GM12891 (cell line): ENCODE measurements around the gene RNF208.

Experiments used
- DNase-seq: peaks from one replicate; pipeline ENCODE4 v3.0.0; 2011; ENCODE audit warnings: low spot score; ENCODE audit not compliant: insufficient read length
- FAIRE-seq: peaks from 2 replicates; lab custom pipeline; 2011; peaks lifted over from hg19 to GRCh38; lab: Jason Lieb, UNC
- PAX5 ChIP-seq: IDR thresholded peaks from 2 replicates; pipeline ENCODE4 v1.6.1; 2011; ENCODE audit warnings: low read length, moderate library complexity, mild to moderate bottlenecking; ENCODE audit not compliant: insufficient read depth, severe bottlenecking
- POLR2A ChIP-seq: IDR thresholded peaks from 2 replicates; pipeline ENCODE4 v1.6.1; 2011; ENCODE audit warnings: low read depth, low read length, control low read depth
- POLR2AphosphoS5 ChIP-seq: IDR thresholded peaks from 2 replicates; pipeline ENCODE4 v1.6.1; 2011; ENCODE audit warnings: low read depth, low read length, control low read depth
- POU2F2 ChIP-seq: IDR thresholded peaks from 2 replicates; pipeline ENCODE4 v1.6.1; 2011; ENCODE audit warnings: low read depth, mild to moderate bottlenecking, control low read depth, low read length, moderate library complexity
- SPI1 ChIP-seq: IDR thresholded peaks from 2 replicates; pipeline ENCODE4 v1.6.1; 2011; ENCODE audit warnings: low read depth, low read length, control low read depth
- TAF1 ChIP-seq: IDR thresholded peaks from 2 replicates; pipeline ENCODE4 v1.6.1; 2011; ENCODE audit warnings: low read depth, low read length, control low read depth

The RNF208 gene

DNA sequence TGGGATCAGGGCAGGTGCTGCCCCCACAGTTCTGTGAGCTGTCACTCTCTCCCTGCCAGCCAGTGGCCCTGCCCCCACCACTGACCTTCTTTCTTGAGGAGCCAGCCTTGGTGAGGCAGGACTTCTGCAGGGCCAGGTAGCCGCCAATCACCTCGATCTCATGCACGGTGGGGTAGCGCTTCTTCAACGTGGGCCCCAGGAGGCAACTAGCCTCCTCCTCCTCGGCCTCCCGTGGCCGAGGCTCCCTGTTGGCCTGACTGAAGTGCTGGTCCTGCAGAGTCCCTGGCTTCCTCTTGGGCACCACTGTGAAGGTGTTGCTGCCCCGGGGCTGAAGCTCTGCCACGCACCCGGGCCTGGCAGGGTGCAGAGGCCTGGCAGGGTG, 23.1 kb downstream of the RNF208 start:
- TF ChIP-seq TAF1 (no peak), POLR2AphosphoS5 (no peak), PAX5 (no peak), POLR2A (no peak), SPI1 (no peak), POU2F2 (no peak)
- no peak for DNase-seq
- no peak for FAIRE-seq

DNA sequence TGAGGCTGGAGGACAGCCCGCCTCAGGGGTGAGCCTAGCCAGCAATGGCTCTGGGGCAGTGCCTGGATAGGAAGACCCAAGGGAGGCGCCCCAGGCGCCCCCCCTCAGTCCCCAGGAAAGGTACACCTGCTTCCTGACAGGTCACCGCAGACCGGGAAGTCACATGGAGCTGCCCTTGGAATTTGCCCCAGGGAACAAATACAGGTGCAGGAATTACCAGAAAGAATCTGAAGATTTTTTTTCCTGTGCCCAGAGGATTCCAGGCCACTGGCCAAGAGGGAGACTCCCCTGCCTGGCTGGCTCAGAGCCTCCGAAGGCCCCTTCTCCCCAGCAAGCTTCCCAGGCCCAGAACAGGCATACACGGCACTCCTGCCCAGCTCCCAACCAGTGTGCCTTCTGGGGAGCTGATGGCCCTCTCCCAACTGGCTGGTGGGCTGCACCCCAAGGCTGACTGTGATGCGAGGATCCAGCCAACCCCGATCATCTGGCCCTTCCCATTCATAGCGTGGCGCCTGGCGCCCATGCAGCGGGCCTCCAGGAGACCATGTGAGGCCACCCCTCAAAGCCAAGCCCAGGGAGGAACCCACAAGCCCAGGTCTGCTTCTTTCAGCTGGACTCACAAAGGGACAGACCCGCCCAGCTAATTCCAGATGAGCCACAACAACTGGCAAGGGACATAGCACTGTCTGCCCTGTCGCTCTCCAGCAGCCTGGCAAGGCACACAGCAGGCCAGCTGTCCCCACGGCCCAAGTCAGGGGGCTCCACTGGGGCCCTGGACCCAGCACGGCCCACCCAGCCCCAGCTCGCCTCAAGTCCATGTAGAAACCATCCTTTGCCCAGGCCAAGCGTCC, 23.8 kb downstream of the RNF208 start:
- no peak for DNase-seq
- no peak for FAIRE-seq
- TF ChIP-seq PAX5: no peak
- no peak for TF ChIP-seq POU2F2
- no peak for TF ChIP-seq TAF1
- no peak for TF ChIP-seq POLR2A
- TF ChIP-seq POLR2AphosphoS5: no peak
- TF ChIP-seq SPI1: no peak

DNA sequence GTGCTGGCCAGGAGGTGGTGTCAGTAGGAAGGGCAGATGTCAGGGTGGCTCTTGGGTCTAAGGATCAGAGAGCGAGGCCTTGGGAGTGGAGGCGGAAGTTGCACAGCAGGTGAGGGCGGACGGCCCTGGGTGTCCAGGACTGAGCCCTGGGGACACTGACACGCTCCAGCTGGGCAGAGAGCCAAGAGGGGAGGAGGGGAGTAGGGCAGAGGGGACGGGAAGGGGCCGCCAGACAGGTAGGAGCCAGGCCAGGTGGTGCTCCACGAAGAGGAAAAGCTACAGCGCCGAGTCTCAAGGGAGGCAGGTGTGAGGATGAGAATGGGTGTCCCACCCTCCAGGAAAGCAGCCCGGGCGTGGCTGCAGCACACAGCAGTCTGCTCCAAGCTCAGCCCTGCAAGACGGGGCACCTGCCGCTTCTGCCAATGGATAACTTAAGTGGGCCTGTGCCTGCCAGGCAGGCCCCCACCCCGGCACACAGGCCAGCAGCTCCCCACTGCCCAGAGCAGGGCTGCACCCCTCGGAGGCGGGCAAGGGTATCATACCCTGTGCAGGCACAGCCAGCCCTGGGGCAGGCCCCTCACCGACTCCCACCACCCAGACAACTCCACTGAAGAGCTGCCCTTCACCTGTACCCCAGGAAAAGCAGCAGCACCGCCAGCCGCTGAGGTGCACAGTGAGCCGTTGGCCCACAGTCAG, 26.4 kb downstream of the RNF208 start:
- TF ChIP-seq POU2F2 (no peak), SPI1 (no peak), PAX5 (no peak), TAF1 (no peak), POLR2A (no peak), POLR2AphosphoS5 (no peak)
- FAIRE-seq: no peak
- no peak for DNase-seq

DNA sequence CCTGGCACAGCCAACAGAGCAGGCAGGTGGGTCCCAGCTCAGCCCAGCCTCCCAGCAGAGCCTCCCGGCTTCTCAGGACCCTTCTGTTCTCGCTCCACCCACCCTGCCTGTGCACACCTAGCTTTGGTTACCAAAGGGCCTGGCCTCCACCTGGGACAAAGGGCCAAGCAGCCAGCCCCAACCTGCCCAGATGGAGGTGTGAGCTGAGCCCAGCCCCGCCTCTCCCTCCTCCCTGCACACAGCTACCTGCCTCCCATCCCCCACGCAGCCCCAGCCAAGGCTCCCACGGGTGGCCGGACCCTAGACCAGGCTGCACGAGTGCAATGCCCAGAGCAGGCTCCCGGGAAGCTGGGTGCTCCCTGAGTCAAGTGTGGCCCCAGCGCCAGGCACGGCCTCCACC, 27.1 kb downstream of the RNF208 start:
- FAIRE-seq (no peak), DNase-seq (no peak)
- no peak for TF ChIP-seq SPI1
- no peak for TF ChIP-seq TAF1
- TF ChIP-seq POLR2AphosphoS5: no peak
- no peak for TF ChIP-seq POLR2A
- no peak for TF ChIP-seq PAX5
- TF ChIP-seq POU2F2: no peak

DNA sequence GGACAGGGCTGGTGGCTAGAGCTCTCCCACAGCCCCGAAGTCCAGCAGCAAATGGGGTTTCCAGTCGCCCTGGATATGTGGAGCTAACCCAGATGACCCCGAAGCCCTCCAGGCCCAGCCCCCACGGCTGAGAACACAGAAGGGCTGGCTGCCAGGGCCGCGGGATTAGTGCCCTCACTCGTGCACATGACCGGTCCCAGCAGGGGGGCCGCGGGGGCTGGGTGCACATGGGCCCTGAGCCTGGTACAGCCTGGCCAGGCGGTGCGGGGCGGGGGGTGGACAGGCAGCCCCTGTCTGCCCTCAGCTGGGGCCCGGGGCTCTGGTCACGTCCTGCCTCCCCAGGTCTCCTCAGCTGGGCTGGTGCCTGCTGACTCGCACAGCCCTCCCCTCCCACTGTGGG, 27.7 kb downstream of the RNF208 start:
- no peak for FAIRE-seq
- TF ChIP-seq PAX5 (no peak), POLR2A (no peak), TAF1 (no peak), SPI1 (no peak), POU2F2 (no peak), POLR2AphosphoS5 (no peak)
- DNase-seq: no peak

DNA sequence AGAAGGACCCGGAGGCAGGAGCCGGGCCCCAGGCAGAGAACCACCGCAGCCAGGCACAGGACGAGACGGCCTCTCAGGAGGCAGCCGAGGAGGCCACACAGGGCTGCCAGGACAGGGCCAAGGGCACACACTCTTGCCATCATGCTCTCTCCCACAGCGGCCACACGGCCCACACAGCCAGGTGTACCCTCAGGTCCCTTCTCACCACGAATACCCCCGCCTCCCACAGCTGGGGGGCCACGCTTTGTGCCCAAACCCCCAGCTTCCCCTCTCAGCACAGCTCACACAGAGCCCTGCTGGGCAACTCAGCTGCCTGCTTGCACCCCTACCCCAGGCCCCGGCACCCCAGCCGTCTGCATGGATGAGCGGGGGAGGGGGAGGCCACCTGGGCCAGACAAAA, 28.3 kb downstream of the RNF208 start:
- no peak for DNase-seq
- no peak for FAIRE-seq
- TF ChIP-seq SPI1 (no peak), TAF1 (no peak)

DNA sequence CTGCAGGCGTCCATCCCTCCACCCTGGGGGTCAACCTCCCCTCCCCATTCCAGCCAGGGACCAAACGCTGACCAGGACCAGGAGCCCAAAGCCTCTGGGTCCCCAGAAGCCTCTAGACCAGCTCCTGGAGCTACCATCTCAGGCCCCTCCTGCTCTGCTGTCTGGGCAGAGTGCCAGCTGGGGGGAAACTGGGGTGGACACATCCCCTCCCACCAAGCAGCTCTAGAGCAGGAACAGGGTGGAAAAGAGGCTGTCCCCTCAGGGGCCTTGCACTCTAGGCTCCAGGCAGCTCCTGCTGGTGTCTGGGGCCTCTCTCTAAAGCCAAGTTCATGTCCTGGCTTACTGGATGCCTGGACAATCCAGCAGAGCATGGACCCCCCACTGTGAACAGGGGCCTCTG, 29.2 kb downstream of the RNF208 start:
- TF ChIP-seq PAX5: no peak
- TF ChIP-seq TAF1: no peak
- TF ChIP-seq POLR2AphosphoS5: no peak
- TF ChIP-seq POLR2A: no peak
- TF ChIP-seq SPI1: no peak
- no peak for TF ChIP-seq POU2F2
- no peak for FAIRE-seq
- DNase-seq: no peak

DNA sequence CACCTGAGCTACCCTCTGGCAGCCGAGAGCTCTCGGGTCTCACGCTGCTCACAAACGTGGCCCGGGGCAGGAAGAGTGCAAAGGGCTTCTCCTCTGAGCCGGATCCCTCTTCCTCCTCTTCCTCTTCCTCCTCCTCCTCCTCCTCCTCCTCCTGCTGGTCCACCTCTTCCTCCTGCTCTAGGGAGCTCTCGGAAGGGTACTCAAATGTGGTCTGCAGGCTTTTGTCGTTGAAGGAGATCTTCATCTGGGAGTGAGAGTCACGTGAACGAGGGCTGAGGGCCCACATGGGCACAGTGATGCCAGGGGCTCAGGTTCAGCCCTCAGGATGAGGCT, 29.6 kb downstream of the RNF208 start:
- DNase-seq: no peak
- no peak for FAIRE-seq
- TF ChIP-seq PAX5 (no peak), TAF1 (no peak), SPI1 (no peak), POLR2AphosphoS5 (no peak), POU2F2 (no peak), POLR2A (no peak)

DNA sequence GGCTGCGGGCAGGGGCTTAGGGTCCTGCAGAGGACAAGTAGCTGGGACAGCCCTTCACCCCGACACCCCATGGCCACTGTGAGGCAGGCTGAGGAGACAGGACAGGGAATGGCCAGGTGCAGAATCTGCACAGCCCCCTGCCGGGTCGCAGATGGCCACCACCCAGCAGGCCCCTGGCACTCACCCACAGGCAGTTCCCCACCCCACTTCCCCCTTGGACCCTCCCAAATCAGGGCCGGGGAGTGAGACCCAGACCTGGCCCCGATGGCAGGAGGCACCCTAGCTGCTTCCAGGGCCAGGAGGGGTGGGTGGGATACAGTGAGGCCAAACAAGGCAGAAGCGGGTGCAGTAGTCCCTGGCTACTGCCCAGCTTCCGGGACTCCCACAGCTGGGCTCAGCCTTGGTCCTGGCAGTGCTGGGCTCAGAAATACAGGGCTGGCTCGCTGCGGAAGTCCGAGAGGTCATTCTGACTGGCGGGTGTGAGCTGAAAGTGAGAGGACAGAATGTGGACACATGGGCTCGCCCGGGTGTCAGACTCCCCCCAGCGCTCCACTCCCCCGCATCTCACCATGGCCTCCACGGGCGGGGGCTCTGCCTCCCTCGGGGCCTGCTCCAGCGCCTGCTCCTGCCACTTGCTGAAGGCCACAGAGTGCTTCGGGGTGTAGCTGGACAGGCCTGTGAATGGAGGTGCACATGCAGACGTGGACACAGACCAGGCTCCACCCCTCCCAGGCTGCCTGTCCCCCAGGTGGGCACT, 30.2 kb downstream of the RNF208 start:
- FAIRE-seq (no peak), DNase-seq (no peak)
- TF ChIP-seq TAF1 (no peak), POU2F2 (no peak), POLR2AphosphoS5 (no peak), SPI1 (no peak), POLR2A (no peak), PAX5 (no peak)
